ENCODE measurements around the gene TTLL1.

The TTLL1 gene

GRCh38 chr22:42991010-42991651 is 98.1 kb downstream of the TTLL1 start:
- FAIRE-seq = no peak

GRCh38 chr22:42990131-42990838 is 98.9 kb downstream of the TTLL1 start:
- FAIRE-seq = no peak
